Measurements from ENCODE around the gene SRGAP1.

Gene SRGAP1

DNA sequence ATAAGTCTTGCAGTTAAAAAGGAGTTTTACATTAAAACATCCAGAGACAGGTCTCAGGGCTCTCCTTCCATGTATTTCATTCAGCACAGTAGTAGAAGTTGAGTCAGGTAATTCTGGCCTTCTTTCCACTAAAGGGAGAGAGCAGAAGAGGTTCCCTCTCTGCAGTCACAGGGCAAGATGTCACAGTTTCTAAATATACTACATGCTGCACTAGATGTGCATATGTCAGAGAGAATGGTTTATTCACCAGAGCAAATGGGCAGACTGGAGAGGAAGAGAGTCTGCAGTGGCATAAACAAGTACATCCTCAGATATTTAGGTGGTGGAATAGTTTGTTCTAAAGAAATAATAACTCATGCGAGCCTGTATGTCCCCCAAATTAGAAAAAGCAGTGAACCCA lies 245.5 kb downstream of the SRGAP1 start:
- H3K27me3 ChIP-seq (ENCODE audit: low read depth, low read length) = no peaks in the 10 kb centered on the region
- no peak overlapping the region for H3K27ac ChIP-seq (ENCODE audit: low read length)
- peaks cover 14 to 16% of the 10 kb centered on the region in 2 donors for H3K4me1 ChIP-seq (ENCODE audit: control insufficient read depth in 1 of 2, insufficient read depth in 2 of 2, low read length in 2 of 2)
- H3K9me3 ChIP-seq (ENCODE audit: control insufficient read depth in 1 of 2, low read length in 2 of 2) = no peaks in the 10 kb centered on the region
- H3K36me3 ChIP-seq (ENCODE audit: control insufficient read depth in 1 of 2, insufficient read depth in 2 of 2, low read length in 2 of 2) = no peaks in the 10 kb centered on the region
- H3K4me3 ChIP-seq (ENCODE audit: low read depth in 1 of 2, low read length in 2 of 2) = no peak overlapping the region

DNA sequence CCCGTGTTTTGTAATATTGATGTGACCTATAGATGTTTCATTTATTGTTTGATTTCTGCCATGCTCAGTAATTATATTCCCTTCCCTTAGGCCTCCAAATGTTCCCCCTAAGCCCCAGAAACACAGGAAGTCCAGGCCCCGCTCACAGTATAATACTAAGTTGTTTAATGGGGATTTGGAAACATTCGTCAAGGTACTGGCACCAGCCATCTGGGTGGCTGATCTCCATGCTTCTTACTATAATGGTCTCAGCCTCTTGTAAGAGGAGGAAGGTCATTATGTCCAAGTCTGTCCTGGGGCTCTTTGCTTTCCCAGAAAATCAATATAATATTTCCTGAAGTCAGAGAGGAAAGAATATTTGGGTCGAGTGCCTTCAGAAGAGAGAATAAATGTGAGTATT lies 246.7 kb downstream of the SRGAP1 start:
- H3K36me3 ChIP-seq (ENCODE audit: control insufficient read depth in 1 of 2, insufficient read depth in 2 of 2, low read length in 2 of 2) = no peaks in the 10 kb centered on the region
- H3K27me3 ChIP-seq (ENCODE audit: low read depth, low read length) = no peaks in the 10 kb centered on the region
- H3K4me1 ChIP-seq (ENCODE audit: control insufficient read depth in 1 of 2, insufficient read depth in 2 of 2, low read length in 2 of 2) = peaks cover 14 to 16% of the 10 kb centered on the region in 2 donors
- H3K9me3 ChIP-seq (ENCODE audit: control insufficient read depth in 1 of 2, low read length in 2 of 2) = no peaks in the 10 kb centered on the region
- no peak overlapping the region for H3K4me3 ChIP-seq (ENCODE audit: low read depth in 1 of 2, low read length in 2 of 2)
- no peak overlapping the region for H3K27ac ChIP-seq (ENCODE audit: low read length)

DNA sequence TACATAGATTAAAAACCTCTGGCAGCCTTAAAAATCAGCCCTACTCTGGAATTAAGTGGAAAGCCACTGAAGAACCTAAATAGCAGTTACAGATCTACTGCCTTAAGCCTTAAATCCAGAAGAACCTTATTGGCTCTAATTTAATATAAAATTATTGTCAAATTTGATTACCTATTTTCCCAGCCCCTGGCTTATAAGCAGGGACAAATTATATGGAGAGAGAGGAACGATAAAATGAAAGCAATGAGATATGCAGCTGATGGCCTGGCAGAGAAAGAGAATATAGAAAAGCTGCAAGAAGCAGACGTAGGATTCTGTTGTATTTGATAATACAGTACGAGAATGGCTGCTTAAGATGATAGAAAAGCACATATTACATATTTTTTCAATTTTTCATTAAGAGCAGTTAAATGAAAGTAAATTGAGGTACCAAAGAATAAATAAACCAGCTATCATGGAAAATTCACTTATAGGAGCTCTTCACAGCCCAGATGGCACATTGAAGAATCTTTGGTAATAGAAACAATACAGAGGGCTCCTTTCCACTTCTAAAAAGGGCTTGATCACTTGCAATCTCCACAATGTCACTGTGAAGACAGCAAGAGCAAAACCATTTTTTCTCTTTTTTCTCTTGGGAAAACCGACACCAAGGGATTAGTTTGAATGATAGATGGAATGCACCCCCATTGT lies 248.2 kb downstream of the SRGAP1 start:
- peaks cover 14 to 16% of the 10 kb centered on the region in 2 donors for H3K4me1 ChIP-seq (ENCODE audit: control insufficient read depth in 1 of 2, insufficient read depth in 2 of 2, low read length in 2 of 2)
- no peak overlapping the region for H3K4me3 ChIP-seq (ENCODE audit: low read depth in 1 of 2, low read length in 2 of 2)
- H3K27ac ChIP-seq (ENCODE audit: low read length) = no peak overlapping the region
- no peaks in the 10 kb centered on the region for H3K9me3 ChIP-seq (ENCODE audit: control insufficient read depth in 1 of 2, low read length in 2 of 2)
- no peaks in the 10 kb centered on the region for H3K27me3 ChIP-seq (ENCODE audit: low read depth, low read length)
- no peaks in the 10 kb centered on the region for H3K36me3 ChIP-seq (ENCODE audit: control insufficient read depth in 1 of 2, insufficient read depth in 2 of 2, low read length in 2 of 2)

DNA sequence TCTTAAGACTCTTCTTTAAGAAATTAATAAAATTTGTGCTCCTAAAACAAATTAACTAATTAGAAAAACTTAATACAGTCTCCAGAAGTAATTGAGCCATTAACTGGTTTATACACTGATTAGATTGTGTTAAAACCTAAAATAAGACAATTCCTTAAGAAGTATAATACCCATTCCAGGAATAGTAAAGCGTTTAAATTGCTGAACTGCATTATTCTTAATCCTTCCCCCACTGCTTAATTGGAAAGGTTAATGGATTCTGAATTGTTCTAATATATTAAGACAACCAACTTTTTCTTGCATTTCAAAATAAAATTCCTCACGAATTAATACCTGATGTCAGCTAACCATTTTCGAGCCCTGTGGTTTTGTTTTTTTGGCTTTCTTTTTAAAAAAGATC lies 249.2 kb downstream of the SRGAP1 start:
- H3K4me1 ChIP-seq (ENCODE audit: control insufficient read depth in 1 of 2, insufficient read depth in 2 of 2, low read length in 2 of 2) = peaks cover 12% of the 10 kb centered on the region in 2 donors
- no peak overlapping the region for H3K27ac ChIP-seq (ENCODE audit: low read length)
- no peak overlapping the region for H3K4me3 ChIP-seq (ENCODE audit: low read depth in 1 of 2, low read length in 2 of 2)
- no peaks in the 10 kb centered on the region for H3K36me3 ChIP-seq (ENCODE audit: control insufficient read depth in 1 of 2, insufficient read depth in 2 of 2, low read length in 2 of 2)
- no peaks in the 10 kb centered on the region for H3K27me3 ChIP-seq (ENCODE audit: low read depth, low read length)
- H3K9me3 ChIP-seq (ENCODE audit: control insufficient read depth in 1 of 2, low read length in 2 of 2) = no peaks in the 10 kb centered on the region

DNA sequence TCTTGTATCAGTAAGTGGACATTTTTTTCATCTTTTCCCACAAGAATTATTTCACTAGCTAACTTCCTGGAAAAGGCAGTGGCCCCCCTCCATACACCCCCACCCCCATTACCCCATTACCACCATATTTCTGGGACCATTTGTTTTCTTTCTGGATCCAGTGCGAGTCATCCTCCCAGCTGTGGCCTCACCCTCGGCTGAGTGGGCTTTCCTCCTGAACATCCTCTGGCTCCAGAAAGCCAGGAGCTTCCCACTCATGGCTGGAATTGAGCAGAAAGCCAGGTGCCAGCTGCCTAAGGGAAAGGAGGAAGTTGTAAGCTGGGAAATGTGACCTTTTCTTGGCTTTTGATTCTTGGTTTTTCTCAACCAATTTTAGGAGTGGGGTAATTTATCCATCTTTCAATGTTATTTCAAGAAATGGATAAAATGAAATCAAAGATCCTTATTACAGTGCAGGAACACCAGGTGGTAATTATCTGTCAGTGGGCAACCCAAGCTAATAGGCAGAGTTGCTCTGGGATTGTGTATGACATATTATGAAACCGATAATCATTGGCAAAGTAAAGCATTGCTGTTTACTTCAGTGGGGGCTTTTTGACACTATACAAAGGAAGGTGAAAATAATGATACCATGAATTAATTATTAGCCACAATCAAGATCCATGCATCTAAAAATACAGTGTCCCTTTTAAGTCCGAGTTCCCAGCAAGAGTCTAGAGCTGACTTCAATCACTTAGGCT lies 253.0 kb downstream of the SRGAP1 start:
- Histone ChIP-seq H3K27me3 (ENCODE audit: low read depth, low read length) (no peaks in the 10 kb centered on the region), H3K36me3 (ENCODE audit: control insufficient read depth in 1 of 2, insufficient read depth in 2 of 2, low read length in 2 of 2) (peaks cover 0 to 4% of the 10 kb centered on the region in 2 donors), H3K4me1 (ENCODE audit: control insufficient read depth in 1 of 2, insufficient read depth in 2 of 2, low read length in 2 of 2) (peaks cover 7 to 10% of the 10 kb centered on the region in 2 donors), H3K27ac (ENCODE audit: low read length) (no peak overlapping the region), H3K9me3 (ENCODE audit: control insufficient read depth in 1 of 2, low read length in 2 of 2) (no peaks in the 10 kb centered on the region), H3K4me3 (ENCODE audit: low read depth in 1 of 2, low read length in 2 of 2) (no peak overlapping the region)

DNA sequence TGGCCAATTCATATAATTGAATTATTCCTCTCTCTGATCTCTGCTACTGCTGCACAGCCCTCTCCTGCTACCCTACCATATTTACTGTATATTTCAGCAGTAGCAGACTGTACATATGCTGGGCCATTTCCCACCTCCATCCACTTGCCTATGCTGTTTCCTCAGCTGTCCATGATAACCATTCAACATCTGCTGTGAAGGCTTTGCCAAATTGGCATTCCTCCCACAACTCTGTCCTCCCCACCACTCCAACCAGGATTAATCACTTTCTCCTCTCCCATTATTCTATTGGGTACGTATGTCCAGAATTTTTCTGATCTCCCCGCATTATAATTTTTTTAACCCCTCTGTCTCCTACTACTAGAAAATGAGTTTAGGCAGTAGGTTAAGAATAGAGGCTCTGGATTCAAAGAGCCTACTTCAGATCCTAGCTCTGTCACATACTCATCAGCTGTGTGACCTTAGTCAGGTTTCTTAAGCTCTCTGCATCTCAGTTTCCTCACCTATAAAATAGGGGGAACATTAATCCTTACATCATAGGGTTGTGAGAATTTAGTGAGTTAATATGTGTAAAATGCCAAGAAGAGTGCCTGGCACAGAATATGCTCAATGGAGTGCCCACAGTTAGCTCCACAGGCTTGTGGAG lies 254.3 kb downstream of the SRGAP1 start:
- H3K27ac ChIP-seq (ENCODE audit: low read length) = peak overlapping the region; percentile 54
- H3K9me3 ChIP-seq (ENCODE audit: control insufficient read depth in 1 of 2, low read length in 2 of 2) = no peaks in the 10 kb centered on the region
- H3K4me1 ChIP-seq (ENCODE audit: control insufficient read depth in 1 of 2, insufficient read depth in 2 of 2, low read length in 2 of 2) = peaks cover 7 to 10% of the 10 kb centered on the region in 2 donors
- H3K4me3 ChIP-seq (ENCODE audit: low read depth in 1 of 2, low read length in 2 of 2) = no peak overlapping the region
- no peaks in the 10 kb centered on the region for H3K27me3 ChIP-seq (ENCODE audit: low read depth, low read length)
- H3K36me3 ChIP-seq (ENCODE audit: control insufficient read depth in 1 of 2, insufficient read depth in 2 of 2, low read length in 2 of 2) = peaks cover 0 to 4% of the 10 kb centered on the region in 2 donors

DNA sequence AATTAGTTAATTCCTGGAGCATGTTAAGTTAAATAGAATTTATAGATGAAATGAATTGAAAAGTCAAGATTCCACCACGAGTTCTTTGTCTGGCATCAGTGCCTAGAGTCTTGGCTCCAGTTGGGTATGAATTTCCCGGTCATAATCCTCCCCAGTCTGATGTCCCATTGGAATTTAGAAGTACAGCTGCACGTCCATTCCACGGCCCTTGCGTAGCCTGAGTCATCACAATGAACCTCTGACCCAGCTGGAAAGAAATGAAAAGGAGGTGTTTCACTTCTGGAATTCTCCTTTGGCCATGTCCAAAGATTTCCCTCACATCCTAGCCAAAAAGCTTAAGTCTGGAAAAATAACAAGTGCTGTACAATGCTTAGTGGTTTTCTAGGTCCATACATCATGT lies 254.9 kb downstream of the SRGAP1 start:
- peaks cover 7 to 10% of the 10 kb centered on the region in 2 donors for H3K4me1 ChIP-seq (ENCODE audit: control insufficient read depth in 1 of 2, insufficient read depth in 2 of 2, low read length in 2 of 2)
- H3K27ac ChIP-seq (ENCODE audit: low read length) = peak overlapping the region; percentile 54
- no peak overlapping the region for H3K4me3 ChIP-seq (ENCODE audit: low read depth in 1 of 2, low read length in 2 of 2)
- H3K27me3 ChIP-seq (ENCODE audit: low read depth, low read length) = no peaks in the 10 kb centered on the region
- H3K9me3 ChIP-seq (ENCODE audit: control insufficient read depth in 1 of 2, low read length in 2 of 2) = no peaks in the 10 kb centered on the region
- H3K36me3 ChIP-seq (ENCODE audit: control insufficient read depth in 1 of 2, insufficient read depth in 2 of 2, low read length in 2 of 2) = peaks cover 0 to 4% of the 10 kb centered on the region in 2 donors

DNA sequence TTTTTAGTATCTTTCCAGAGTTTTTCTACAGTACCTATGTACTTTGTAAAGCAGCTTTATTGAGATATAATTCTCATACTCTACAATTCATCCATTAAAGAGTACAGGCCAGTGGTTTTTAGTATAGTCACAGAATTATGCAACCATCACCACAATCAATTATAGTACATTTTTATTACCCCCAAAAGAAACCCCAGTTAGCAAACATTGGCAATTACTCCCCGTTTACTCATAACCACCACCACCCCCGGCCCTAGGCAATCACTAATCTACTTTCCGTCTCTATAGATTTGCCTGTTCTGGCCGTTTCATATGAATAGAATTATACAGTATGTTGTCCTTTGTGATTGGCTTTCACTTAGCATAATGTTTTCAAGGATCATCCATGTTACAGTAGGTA lies 257.8 kb downstream of the SRGAP1 start:
- Histone ChIP-seq H3K9me3 (ENCODE audit: control insufficient read depth in 1 of 2, low read length in 2 of 2) (no peaks in the 10 kb centered on the region), H3K4me3 (ENCODE audit: low read depth in 1 of 2, low read length in 2 of 2) (no peak overlapping the region), H3K36me3 (ENCODE audit: control insufficient read depth in 1 of 2, insufficient read depth in 2 of 2, low read length in 2 of 2) (peaks cover 0 to 4% of the 10 kb centered on the region in 2 donors), H3K27me3 (ENCODE audit: low read depth, low read length) (no peaks in the 10 kb centered on the region), H3K4me1 (ENCODE audit: control insufficient read depth in 1 of 2, insufficient read depth in 2 of 2, low read length in 2 of 2) (peaks cover 7 to 10% of the 10 kb centered on the region in 2 donors), H3K27ac (ENCODE audit: low read length) (no peak overlapping the region)

DNA sequence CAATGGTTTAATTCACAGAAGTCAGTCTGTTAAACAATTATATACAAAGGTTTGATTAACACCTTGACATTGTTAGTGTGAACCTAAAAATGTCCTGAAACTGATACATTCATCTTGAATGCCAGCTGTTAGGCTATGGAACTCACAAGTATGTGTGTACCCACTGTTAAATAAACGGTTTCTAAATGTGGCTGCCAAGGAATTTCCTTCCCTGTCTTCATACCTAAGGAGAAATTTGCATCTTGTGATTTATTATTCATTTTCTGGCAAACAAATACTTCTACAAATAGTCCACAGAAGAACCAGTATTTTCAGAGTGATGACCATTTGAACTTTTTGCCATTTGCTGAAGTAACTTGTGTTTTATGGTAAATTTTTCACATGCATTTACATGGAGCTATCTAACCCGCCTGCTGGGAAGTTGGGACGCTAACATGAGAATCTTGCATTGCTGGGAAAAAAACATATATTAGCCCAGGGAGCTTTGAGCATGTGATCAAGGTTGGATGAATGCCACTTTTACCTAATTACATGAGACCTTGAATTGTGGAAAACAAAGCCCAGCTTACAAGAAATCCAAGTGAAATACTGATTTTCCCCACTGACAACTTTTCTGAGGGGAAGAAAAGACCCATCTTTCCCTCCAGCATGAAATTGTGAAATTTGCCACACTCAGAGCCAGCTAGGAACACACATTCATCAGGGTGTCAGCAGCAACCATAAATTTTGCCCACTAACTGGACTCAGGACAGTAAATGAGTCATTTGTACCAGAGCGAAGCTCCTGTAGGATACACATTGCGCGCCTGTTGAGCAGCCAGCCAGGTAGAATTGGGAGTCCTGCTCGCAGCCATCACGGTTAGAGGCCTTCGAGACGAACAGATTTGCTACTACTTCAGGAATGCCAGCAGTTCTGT lies 259.6 kb downstream of the SRGAP1 start:
- Histone ChIP-seq H3K27me3 (ENCODE audit: low read depth, low read length) (no peaks in the 10 kb centered on the region), H3K4me3 (ENCODE audit: low read depth in 1 of 2, low read length in 2 of 2) (no peak overlapping the region), H3K4me1 (ENCODE audit: control insufficient read depth in 1 of 2, insufficient read depth in 2 of 2, low read length in 2 of 2) (peaks cover 2 to 5% of the 10 kb centered on the region in 2 donors), H3K36me3 (ENCODE audit: control insufficient read depth in 1 of 2, insufficient read depth in 2 of 2, low read length in 2 of 2) (peaks cover 0 to 4% of the 10 kb centered on the region in 2 donors), H3K27ac (ENCODE audit: low read length) (peak overlapping the region; percentile 16), H3K9me3 (ENCODE audit: control insufficient read depth in 1 of 2, low read length in 2 of 2) (no peaks in the 10 kb centered on the region)

DNA sequence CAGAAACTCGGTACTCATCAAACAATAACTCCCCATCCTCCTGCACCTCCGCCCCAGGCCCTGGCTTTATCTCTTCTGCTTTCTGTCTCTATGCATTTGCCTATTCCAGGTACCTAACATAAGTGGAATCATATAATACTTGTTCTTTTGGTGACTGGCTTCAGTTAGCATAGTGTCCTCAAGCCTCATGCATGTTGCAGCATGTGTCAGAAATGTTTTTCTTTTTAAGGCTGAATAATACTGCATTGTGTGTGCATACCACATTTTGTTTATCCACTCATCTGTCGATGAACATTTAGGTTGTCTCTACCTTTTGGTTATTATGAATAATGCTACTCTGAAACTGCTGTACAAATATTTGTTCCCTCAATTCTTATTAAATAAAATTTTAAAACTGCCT lies 260.5 kb downstream of the SRGAP1 start:
- Histone ChIP-seq H3K4me1 (ENCODE audit: control insufficient read depth in 1 of 2, insufficient read depth in 2 of 2, low read length in 2 of 2) (no peaks in the 10 kb centered on the region), H3K9me3 (ENCODE audit: control insufficient read depth in 1 of 2, low read length in 2 of 2) (no peaks in the 10 kb centered on the region), H3K27me3 (ENCODE audit: low read depth, low read length) (no peaks in the 10 kb centered on the region), H3K4me3 (ENCODE audit: low read depth in 1 of 2, low read length in 2 of 2) (no peak overlapping the region), H3K27ac (ENCODE audit: low read length) (no peak overlapping the region), H3K36me3 (ENCODE audit: control insufficient read depth in 1 of 2, insufficient read depth in 2 of 2, low read length in 2 of 2) (peaks cover 5 to 9% of the 10 kb centered on the region in 2 donors)

DNA sequence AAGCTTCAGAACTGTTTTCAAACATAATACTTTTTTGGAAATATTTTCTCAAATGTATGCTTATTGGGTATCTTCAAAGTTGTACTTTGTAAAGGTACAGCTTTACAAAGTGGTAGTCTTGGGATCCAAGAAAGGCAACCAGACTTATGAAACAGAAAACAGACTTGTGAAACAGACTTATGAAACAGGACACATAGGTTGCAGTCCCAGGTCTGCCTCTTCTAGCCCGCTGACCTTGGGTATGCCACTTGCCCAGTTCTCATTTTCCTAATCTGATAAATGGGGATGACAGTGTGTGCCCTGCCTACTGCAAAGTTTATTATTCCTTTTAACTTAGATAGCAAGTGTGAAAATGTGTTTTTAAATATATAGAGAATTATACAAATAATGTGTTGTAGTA lies 263.3 kb downstream of the SRGAP1 start:
- peaks cover 15 to 16% of the 10 kb centered on the region in 2 donors for H3K36me3 ChIP-seq (ENCODE audit: control insufficient read depth in 1 of 2, insufficient read depth in 2 of 2, low read length in 2 of 2)

More for the DNA sequence above, 263.3 kb downstream of the SRGAP1 start:
- Histone ChIP-seq H3K27ac (ENCODE audit: low read length) (no peak overlapping the region), H3K4me3 (ENCODE audit: low read depth in 1 of 2, low read length in 2 of 2) (no peak overlapping the region), H3K27me3 (ENCODE audit: low read depth, low read length) (no peaks in the 10 kb centered on the region), H3K9me3 (ENCODE audit: control insufficient read depth in 1 of 2, low read length in 2 of 2) (no peaks in the 10 kb centered on the region), H3K4me1 (ENCODE audit: control insufficient read depth in 1 of 2, insufficient read depth in 2 of 2, low read length in 2 of 2) (no peaks in the 10 kb centered on the region)
